LoVo (cell line): ENCODE data around the gene RXRA.

Experiments
- DNase-seq: peaks from one replicate; pipeline ENCODE4 v3.0.0-alpha.2; 2016; ENCODE audit warnings: low spot score

The RXRA gene

GRCh38 chr9:134355158-134355557 lies 28.9 kb downstream of the RXRA start:
- no peak for DNase-seq

- DNase-seq: no peak
These were observed 29.5 kb downstream of the RXRA start for GRCh38 chr9:134355561-134356279.

DNA sequence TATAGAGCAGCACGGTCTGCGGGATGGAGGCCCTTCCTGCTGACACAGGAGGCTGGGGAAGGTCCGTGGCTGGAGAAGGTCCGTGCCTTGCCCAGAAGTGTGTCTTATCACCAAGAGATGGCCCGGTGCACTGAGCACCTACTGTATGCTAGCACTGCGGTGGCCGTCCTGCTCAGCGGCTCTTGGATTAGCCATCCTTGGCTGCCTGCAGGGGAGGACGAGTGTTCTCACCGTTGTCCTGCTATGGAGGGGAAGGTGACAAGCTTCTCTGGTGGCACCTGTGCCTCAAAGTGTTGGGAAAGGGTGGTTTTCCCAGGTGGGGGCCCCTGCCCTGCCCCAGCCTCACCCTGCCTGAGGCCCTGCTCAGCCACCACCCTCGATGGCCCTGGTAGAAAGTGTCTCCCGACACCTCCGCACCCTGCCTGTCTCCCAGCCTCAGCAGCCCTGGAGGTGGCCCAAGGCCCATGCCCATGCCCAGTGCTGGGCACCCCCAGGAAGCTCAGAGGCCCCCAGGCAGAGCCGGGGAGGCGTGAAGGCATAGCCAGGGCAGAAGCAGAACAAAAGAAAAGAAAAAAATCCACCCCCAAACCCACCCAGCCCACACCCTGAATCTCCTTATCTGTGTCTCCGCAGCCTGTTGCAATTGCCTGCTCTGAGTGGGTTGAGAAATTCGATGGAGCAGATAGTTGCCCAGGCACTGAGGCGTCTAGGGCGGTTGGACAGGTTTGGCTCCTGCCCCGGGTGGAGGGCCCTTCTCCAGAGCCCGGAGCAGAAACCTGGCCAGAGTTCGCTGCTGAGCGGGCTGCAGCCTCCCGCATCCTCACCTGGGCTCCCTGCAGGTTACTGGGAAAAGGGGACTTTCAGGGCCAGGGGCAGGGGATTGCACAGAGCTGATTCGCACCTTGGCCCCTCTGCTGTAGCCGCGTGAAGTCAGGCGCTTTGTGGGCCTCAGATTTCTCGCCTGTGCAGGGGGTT lies 30.5 kb downstream of the RXRA start:
- no peak for DNase-seq

GRCh38 chr9:134357631-134358025 lies 31.4 kb downstream of the RXRA start:
- DNase-seq: no peak

- DNase-seq: no peak
These were observed 31.9 kb downstream of the RXRA start for GRCh38 chr9:134358026-134358661.

GRCh38 chr9:134358662-134359319 lies 32.5 kb downstream of the RXRA start:
- DNase-seq: no peak

GRCh38 chr9:134359493-134360179 lies 33.4 kb downstream of the RXRA start:
- no peak for DNase-seq

- DNase-seq: no peak
These were observed 34.0 kb downstream of the RXRA start for GRCh38 chr9:134360180-134360759.

- no peak for DNase-seq
These were observed 34.6 kb downstream of the RXRA start for GRCh38 chr9:134360897-134361296.

DNA sequence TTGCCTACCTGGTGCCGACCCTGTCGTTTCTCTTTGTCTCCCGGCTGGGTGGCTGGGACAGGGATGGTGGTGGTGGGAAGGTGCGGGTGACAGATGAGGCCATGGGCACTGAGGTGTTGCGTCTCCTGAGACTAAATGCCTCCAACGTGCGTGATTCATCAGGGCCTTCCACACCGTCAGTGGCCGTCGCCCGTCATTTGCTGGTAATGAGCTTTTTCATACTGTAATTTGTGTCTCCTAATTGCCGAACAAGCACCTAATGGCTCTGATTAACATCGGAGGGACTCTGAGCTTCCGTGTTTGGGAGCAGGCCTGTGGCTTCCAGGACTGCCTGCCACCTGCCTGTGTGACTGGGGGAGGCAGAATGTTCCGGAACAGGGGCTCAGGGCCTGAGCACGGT lies 35.2 kb downstream of the RXRA start:
- no peak for DNase-seq

GRCh38 chr9:134361843-134362414 lies 35.7 kb downstream of the RXRA start:
- DNase-seq: no peak

- DNase-seq: no peak
These were observed 37.2 kb downstream of the RXRA start for GRCh38 chr9:134363450-134363849.

GRCh38 chr9:134364391-134365114 lies 38.3 kb downstream of the RXRA start:
- no peak for DNase-seq

DNA sequence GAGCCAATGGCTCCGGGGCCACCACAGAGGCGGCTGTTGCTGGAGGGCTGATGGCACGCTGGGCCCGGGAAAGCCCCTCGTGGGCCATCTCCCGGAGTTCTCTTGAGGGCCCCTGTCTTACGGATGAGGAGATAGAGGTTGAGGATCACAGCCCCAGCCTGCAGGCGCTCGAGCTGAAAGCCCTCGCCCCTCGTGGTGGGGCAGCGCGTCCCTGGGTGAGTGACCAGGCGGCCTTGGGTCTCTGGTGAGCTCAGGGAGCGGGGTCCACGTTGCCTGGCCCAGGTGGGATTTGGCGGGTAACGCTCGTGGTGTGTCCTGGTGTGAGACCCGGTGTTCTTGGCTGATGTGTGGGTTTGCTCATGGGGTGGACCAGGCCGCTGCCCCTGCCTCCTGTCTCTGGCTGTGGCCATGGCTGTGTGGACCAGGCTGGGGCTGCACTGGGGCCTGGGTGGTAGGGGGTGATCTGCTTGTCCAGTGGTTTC lies 38.9 kb downstream of the RXRA start:
- no peak for DNase-seq

DNA sequence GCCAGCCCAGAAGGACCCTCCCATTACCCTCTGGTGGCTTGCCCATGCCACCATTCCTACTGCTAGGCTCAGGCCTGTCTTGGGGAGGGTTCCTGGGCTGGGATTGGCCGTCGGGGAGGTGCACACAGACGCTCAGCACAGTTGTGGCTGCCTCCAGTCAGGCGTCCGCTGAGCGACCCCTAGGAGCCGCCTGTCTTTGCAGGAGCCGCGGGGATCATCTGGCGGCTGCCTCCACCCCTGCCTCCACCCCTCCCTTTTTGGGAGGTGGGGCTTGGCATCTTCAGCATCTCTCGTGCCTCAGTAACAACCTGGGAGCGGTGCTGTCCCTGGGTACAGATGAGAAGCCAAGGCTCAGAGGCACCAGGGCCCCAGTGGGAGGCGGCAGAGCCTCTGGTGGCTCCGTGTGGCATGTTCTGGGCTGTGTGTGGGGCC lies 39.6 kb downstream of the RXRA start:
- no peak for DNase-seq

DNA sequence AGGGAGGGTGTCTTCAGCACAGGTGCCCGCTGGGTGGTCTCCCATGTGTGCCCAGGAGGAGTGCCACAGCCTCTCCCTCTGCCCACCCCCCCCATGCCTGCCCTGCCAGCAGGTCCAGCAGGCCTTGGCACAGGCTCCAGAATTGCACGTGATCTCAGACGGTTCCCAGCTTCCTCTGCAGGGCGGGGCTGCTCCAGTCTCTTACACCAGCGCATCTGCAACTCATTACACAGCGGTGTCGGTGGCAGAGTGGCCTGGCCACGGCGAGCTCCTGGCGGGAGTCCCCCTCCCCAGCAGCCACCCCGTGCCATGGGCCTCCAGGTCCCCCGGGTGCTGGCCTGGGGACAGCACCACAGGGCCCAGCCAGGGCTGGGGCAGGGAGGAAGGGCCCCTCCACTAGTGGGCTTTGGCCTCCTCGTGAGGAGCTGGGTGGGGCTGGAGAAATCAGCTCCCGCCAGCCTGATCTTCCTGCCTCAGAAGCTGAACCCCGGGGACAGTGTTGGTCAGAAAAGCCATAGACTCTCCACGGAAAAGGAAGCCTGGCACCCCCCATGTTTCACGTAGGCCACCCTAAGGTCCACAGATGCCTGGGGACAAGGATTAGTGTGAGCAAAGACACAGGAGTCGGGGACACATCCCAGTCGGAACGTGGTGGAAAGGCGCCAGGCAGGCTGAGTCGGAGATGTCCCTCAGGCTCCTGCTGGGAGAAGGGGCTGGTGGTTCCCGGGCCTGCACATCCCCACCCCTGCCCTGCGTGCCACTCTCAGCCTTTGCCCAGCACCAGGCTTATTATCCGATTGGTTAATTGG lies 40.2 kb downstream of the RXRA start:
- peak; percentile 29 for DNase-seq

- DNase-seq: no peak
These were observed 40.8 kb downstream of the RXRA start for GRCh38 chr9:134367061-134367460.

DNA sequence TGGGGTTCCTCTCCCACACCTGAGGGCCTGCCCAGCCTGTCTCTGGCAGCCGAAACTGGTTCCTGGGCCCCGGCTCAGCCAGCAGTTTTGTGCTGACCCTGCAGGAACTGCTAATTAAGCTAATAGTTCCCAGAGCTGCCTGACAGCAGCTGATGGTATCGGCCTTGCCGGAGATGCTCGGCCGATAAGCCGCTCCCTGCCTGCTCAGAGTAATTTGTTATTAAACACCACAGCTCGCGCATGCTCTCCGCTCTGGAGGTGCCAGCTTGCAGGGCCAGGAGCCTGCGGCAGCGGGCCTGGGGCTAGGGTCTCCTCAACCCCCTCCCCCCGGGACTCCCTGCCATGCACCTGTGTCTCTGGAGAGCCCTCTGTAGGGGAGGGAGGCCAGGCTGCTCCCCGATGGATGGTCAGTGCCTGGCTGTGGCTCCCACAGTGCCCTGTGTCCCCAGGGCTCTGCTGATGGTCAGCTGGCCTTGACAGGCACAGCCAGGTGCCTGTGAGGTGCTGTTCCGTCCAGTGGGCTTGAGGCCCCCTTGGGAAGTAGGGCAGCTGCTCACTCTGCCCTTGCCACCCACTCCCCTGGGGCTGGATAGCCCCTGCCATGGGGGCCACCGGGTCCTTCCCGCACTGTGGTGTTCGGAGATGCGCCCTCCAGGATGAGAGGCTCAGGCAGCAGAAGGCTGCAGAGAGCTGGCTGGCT lies 41.7 kb downstream of the RXRA start:
- no peak for DNase-seq
